Neural crest cell (in vitro differentiated cells): Measurements from ENCODE around the gene CLCN7. TPM values are rescaled to one million over a fixed set of nuclear protein-coding genes. Genes with fewer than 3 reads are reported as not detected.
A peak's percentile ranks its signal among the peaks of the same experiment; 100 is the strongest.

Source experiments
- DNase-seq: peaks from one replicate; pipeline ENCODE4 v3.0.0; 2021; ENCODE audit warnings: low read depth, mixed read lengths, low spot score
- H3K27ac Mint-ChIP-seq: one replicate; pipeline ENCODE4 v1.8.0; 2021; ENCODE audit warnings: mild to moderate bottlenecking, mixed read lengths; ENCODE audit not compliant: unreplicated experiment
- H3K27me3 Mint-ChIP-seq: 2 replicates; pipeline ENCODE4 v1.8.0; 2021; ENCODE audit warnings: low read depth, mild to moderate bottlenecking, mixed read lengths
- H3K36me3 Mint-ChIP-seq: 2 replicates; pipeline ENCODE4 v1.8.0; 2021; ENCODE audit warnings: low read depth, mild to moderate bottlenecking, mixed read lengths
- H3K4me1 Mint-ChIP-seq: 2 replicates; pipeline ENCODE4 v1.8.0; 2021; ENCODE audit warnings: mixed read lengths
- H3K4me3 Mint-ChIP-seq: one replicate; pipeline ENCODE4 v1.8.0; 2021; ENCODE audit warnings: mild to moderate bottlenecking, mixed read lengths
- H3K9me3 Mint-ChIP-seq: 2 replicates; pipeline ENCODE4 v1.8.0; 2021; ENCODE audit warnings: mixed read lengths
- CTCF ChIP-seq: fragments of 200-600 bp; sonication (generic); conservative IDR thresholded peaks from 2 replicates; pipeline ENCODE4 v1.5.0; 2021; ENCODE audit warnings: antibody characterized with exemption, mild to moderate bottlenecking
- total RNA-seq: library from RNA; stranded (reverse); gene quantifications from 2 replicates; pipeline ENCODE4 v1.2.1, GENCODE V29; 2021

Gene CLCN7
- total RNA-seq, 1 donor from 2014 or later: 82.4 TPM

- Mint-ChIP-seq H3K4me3 (no peak overlapping the region), H3K9me3 (peaks cover 6% of the 10 kb centered on the region)
Measured at GRCh38 chr16:1518626-1519135, 43.9 kb upstream of the CLCN7 start.

GRCh38 chr16:1514507-1514906 lies 39.7 kb upstream of the CLCN7 start:
- peaks cover 16% of the 10 kb centered on the region for H3K36me3 Mint-ChIP-seq
- H3K4me1 Mint-ChIP-seq: no peaks in the 10 kb centered on the region
- H3K4me3 Mint-ChIP-seq: no peak overlapping the region
- DNase-seq: no peak
- no peak overlapping the region for H3K27ac Mint-ChIP-seq
- no peaks in the 10 kb centered on the region for H3K27me3 Mint-ChIP-seq
- H3K9me3 Mint-ChIP-seq: peaks cover 6% of the 10 kb centered on the region
- TF ChIP-seq CTCF: no peak

More at GRCh38 chr16:1518626-1519135, 43.9 kb upstream of the CLCN7 start:
- H3K4me1 Mint-ChIP-seq: no peaks in the 10 kb centered on the region
- DNase-seq: no peak
- peak overlapping the region; percentile 62 for H3K27ac Mint-ChIP-seq
- H3K27me3 Mint-ChIP-seq: no peaks in the 10 kb centered on the region
- no peak for TF ChIP-seq CTCF
- peaks cover 7% of the 10 kb centered on the region for H3K36me3 Mint-ChIP-seq

DNA sequence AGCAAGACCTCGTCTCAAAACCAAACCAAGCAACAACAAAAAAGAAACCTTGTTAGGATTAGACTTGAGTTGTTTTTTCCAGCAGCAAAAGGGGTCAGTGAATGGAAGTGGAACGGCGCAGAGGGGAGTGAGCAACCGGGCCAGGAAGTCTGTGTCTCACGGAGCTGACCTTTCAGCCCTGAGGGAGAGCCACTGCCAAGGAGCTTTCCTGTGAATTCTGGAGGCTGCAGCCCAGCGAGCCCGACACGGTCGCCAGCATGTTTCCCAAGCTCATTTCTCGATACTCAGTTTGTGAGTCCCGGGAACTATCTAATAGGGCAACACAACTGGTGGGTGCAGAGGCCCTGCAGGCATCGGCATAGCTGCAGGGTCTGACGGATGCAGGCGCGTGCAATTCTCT lies 37.9 kb upstream of the CLCN7 start:
- H3K27me3 Mint-ChIP-seq: no peaks in the 10 kb centered on the region
- no peak for TF ChIP-seq CTCF
- peaks cover 16% of the 10 kb centered on the region for H3K36me3 Mint-ChIP-seq
- no peak overlapping the region for H3K27ac Mint-ChIP-seq
- H3K4me1 Mint-ChIP-seq: no peaks in the 10 kb centered on the region
- H3K9me3 Mint-ChIP-seq: peaks cover 6% of the 10 kb centered on the region
- no peak overlapping the region for H3K4me3 Mint-ChIP-seq
- DNase-seq: no peak

GRCh38 chr16:1511662-1512569 lies 37.1 kb upstream of the CLCN7 start:
- no peak for DNase-seq
- Mint-ChIP-seq H3K36me3 (peaks cover 16% of the 10 kb centered on the region), H3K27me3 (no peaks in the 10 kb centered on the region), H3K4me3 (no peak overlapping the region), H3K4me1 (no peaks in the 10 kb centered on the region), H3K27ac (no peak overlapping the region), H3K9me3 (peaks cover 6% of the 10 kb centered on the region)
- TF ChIP-seq CTCF: no peak

DNA sequence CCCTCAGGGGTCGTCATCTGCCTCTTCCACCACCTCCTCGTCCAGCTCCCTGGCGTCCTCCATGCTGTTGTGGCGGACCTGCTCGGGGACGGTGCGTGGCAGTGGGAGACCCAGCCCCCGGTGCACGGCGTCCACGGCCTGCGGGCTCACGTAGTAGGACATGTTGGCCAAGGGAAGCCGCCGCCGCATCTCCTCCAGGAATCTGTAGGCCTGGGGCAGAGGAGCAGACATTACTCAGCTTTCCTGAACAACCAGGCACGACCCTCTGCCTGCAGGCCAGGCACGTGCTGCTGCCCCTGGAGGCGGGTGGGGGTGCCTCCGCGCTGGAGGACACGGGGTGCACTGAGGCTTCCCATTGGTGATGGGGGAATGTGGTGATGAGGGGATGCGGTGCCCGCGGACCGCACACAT lies 36.1 kb upstream of the CLCN7 start:
- no peak for TF ChIP-seq CTCF
- no peak overlapping the region for H3K27ac Mint-ChIP-seq
- no peaks in the 10 kb centered on the region for H3K4me1 Mint-ChIP-seq
- H3K36me3 Mint-ChIP-seq: peaks cover 16% of the 10 kb centered on the region
- peaks cover 6% of the 10 kb centered on the region for H3K9me3 Mint-ChIP-seq
- no peaks in the 10 kb centered on the region for H3K27me3 Mint-ChIP-seq
- no peak for DNase-seq
- H3K4me3 Mint-ChIP-seq: no peak overlapping the region
